KMS-11 (cell line): ENCODE measurements around the gene PRKG1.
"Not testable (repeated sequence)": the region's sequence is repeated elsewhere in the genome, so short reads cannot be mapped to it uniquely, and the experiment has no call there.

ENCODE experiments used
- H2AFZ ChIP-seq: fragments of 200-600 bp; sonication (generic); 2 replicates; pipeline ENCODE4 v1.6.1; 2016; ENCODE audit warnings: antibody characterized with exemption, mixed run types, low read depth
- H3K27ac ChIP-seq: fragments of 200-600 bp; sonication (generic); 2 replicates; pipeline ENCODE4 v1.6.1; 2016; ENCODE audit warnings: mild to moderate bottlenecking, mixed run types
- H3K27me3 ChIP-seq: fragments of 200-600 bp; sonication (generic); 2 replicates; pipeline ENCODE4 v1.6.1; 2017; ENCODE audit warnings: mild to moderate bottlenecking, low read depth, mixed run types, moderate library complexity; ENCODE audit not compliant: insufficient read depth
- H3K36me3 ChIP-seq: fragments of 200-600 bp; sonication (generic); 2 replicates; pipeline ENCODE4 v1.6.1; 2017; ENCODE audit warnings: mild to moderate bottlenecking, mixed run types; ENCODE audit not compliant: insufficient read depth
- H3K4me1 ChIP-seq: fragments of 200-600 bp; sonication (generic); 2 replicates; pipeline ENCODE4 v1.6.1; 2016; ENCODE audit warnings: mild to moderate bottlenecking, low read depth, mixed run types; ENCODE audit not compliant: poor library complexity, severe bottlenecking
- H3K4me2 ChIP-seq: fragments of 200-600 bp; sonication (generic); 2 replicates; pipeline ENCODE4 v1.7.0; 2016; ENCODE audit warnings: mild to moderate bottlenecking, mixed run types
- H3K4me3 ChIP-seq: fragments of 200-600 bp; sonication (generic); IDR thresholded peaks from 2 replicates; pipeline ENCODE4 v1.6.1; 2017; ENCODE audit warnings: low read depth, low read length, mixed read lengths; ENCODE audit not compliant: insufficient read depth
- H3K79me2 ChIP-seq: fragments of 200-600 bp; sonication (generic); 2 replicates; pipeline ENCODE4 v1.6.1; 2016; ENCODE audit warnings: low read depth, mixed run types; ENCODE audit not compliant: insufficient read depth
- H3K9ac ChIP-seq: fragments of 200-600 bp; sonication (generic); 2 replicates; pipeline ENCODE4 v1.6.1; 2016; ENCODE audit warnings: mild to moderate bottlenecking, mixed run types
- H4K20me1 ChIP-seq: fragments of 200-600 bp; sonication (generic); 2 replicates; pipeline ENCODE4 v1.6.1; 2016; ENCODE audit warnings: mild to moderate bottlenecking, mixed run types; ENCODE audit not compliant: insufficient read depth
- TF ChIP-seq, protein P1 (sequence below): fragments of 200-600 bp; sonication (generic); conservative IDR thresholded peaks from 2 replicates; pipeline ENCODE4 v1.6.1; 2017; ENCODE audit warnings: low read depth, mild to moderate bottlenecking, antibody characterized with exemption, low read length, moderate library complexity, mixed read lengths

PRKG1 gene

DNA sequence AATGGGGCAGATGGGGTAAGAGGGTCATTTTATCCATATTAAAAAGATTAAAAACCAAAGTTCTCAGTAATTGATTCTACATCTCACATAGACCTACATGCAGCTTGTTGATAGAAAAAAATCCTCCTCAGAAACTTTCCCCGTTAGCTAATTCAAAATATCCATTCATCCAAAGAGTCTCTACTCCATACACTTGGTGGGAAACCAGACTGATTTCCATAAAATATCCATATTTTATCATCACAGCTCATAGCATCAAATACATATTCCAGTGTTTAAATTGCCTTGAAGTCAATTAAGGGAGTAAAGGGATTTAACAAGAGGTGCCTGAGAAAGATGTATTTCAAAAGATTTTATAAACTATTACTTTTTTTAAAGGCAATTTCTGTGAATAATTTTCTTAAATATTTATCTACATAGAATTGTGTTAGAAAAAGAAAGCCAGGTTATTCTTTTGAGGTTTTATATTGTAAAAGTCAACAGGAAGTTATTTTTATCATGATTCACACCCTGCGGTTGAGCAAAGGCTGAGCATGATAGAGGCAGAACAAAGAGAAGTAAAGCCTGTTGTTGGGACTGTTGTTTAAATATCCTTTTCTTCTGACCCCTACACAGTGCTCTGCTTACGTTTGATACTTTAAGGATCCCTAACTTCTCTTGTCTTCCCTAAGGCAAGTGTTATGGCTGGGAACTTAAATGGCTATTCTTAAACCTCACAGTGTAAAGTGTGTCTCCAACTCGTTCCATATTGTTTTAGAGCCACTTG, 266.7 kb downstream of the PRKG1 start:
- no peaks in the 10 kb centered on the region for H3K27me3 ChIP-seq
- H2AFZ ChIP-seq, result no peak overlapping the region
- TF ChIP-seq, protein P1, sequence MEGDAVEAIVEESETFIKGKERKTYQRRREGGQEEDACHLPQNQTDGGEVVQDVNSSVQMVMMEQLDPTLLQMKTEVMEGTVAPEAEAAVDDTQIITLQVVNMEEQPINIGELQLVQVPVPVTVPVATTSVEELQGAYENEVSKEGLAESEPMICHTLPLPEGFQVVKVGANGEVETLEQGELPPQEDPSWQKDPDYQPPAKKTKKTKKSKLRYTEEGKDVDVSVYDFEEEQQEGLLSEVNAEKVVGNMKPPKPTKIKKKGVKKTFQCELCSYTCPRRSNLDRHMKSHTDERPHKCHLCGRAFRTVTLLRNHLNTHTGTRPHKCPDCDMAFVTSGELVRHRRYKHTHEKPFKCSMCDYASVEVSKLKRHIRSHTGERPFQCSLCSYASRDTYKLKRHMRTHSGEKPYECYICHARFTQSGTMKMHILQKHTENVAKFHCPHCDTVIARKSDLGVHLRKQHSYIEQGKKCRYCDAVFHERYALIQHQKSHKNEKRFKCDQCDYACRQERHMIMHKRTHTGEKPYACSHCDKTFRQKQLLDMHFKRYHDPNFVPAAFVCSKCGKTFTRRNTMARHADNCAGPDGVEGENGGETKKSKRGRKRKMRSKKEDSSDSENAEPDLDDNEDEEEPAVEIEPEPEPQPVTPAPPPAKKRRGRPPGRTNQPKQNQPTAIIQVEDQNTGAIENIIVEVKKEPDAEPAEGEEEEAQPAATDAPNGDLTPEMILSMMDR, result no peak

DNA sequence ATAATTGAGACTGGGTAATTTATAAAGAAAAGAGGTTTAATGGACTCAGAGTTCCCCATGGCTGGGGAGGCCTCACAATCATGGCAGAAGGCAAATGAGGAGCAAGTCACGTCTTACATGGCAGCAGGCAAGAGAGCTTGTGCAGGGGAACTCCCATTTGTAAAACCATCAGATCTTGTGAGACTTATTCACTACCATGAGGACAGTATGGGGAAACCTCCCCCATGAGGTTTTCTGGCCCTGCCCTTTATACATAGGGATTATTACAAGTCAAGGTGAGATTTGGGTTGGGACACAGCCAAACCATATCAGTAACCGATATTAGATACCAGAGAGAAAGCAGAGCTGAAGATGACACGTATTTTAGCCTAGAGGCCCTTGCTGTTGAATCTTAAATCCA, 267.5 kb downstream of the PRKG1 start:
- not testable (repeated sequence) for H3K27me3 ChIP-seq, H3K4me1 ChIP-seq, H3K79me2 ChIP-seq, H4K20me1 ChIP-seq, H3K36me3 ChIP-seq, H3K9ac ChIP-seq, H3K4me3 ChIP-seq, H3K27ac ChIP-seq, H2AFZ ChIP-seq, H3K4me2 ChIP-seq

More for the DNA sequence above, 266.7 kb downstream of the PRKG1 start:
- no peak overlapping the region for H3K4me2 ChIP-seq
- no peak overlapping the region for H3K9ac ChIP-seq
- H4K20me1 ChIP-seq, result no peaks in the 10 kb centered on the region
- H3K4me3 ChIP-seq, result no peak overlapping the region
- no peak overlapping the region for H3K27ac ChIP-seq
- no peaks in the 10 kb centered on the region for H3K4me1 ChIP-seq
- H3K79me2 ChIP-seq, result no peaks in the 10 kb centered on the region
- H3K36me3 ChIP-seq, result no peaks in the 10 kb centered on the region

DNA sequence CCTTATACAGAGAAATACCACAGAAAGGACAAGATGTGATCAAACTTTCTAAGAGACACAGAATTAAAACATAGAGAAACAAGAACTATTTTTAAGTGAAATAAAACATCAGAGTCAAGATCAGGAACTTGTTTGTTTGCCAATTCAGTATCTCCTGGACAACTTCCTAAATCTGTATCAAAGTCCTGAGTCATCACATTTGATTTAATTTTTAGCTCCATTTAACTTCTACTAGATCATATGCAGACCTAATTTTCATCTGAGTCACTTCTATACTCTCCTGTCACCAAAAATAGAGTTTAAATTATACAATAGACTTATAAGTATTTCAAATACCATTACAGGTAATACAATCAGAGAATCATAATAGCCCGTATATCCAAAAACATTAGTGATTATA, 268.1 kb downstream of the PRKG1 start:
- Histone ChIP-seq H2AFZ (no peak overlapping the region), H3K27ac (no peak overlapping the region), H3K4me2 (no peak overlapping the region), H4K20me1 (no peaks in the 10 kb centered on the region), H3K4me3 (no peak overlapping the region), H3K79me2 (no peaks in the 10 kb centered on the region), H3K27me3 (no peaks in the 10 kb centered on the region), H3K36me3 (no peaks in the 10 kb centered on the region), H3K9ac (no peak overlapping the region), H3K4me1 (no peaks in the 10 kb centered on the region)
- TF ChIP-seq, protein P1, result no peak

DNA sequence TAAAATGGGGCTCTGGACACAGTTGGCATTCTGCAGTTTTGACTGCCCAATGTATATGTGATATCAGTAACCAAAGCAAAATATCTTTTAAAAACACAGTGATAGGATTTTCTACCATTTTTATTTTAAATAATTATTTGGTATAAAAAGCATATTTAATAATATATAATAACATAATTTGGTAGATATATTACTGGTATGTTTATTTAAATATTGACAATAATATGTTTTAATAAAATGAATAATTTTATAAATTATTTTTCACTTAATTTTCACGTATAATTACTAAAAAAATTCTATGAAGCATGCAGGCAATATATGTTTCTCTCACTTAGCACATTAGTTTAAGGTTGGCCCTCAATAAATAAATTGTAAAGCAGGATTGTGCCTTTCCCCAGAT, 269.1 kb downstream of the PRKG1 start:
- H3K4me1 ChIP-seq, result no peaks in the 10 kb centered on the region
- H3K79me2 ChIP-seq, result no peaks in the 10 kb centered on the region
- H4K20me1 ChIP-seq, result no peaks in the 10 kb centered on the region
- H3K4me3 ChIP-seq, result no peak overlapping the region
- TF ChIP-seq, protein P1, result no peak
- no peak overlapping the region for H2AFZ ChIP-seq
- H3K27ac ChIP-seq, result no peak overlapping the region
- H3K36me3 ChIP-seq, result no peaks in the 10 kb centered on the region
- H3K4me2 ChIP-seq, result no peak overlapping the region
- no peak overlapping the region for H3K9ac ChIP-seq
- H3K27me3 ChIP-seq, result no peaks in the 10 kb centered on the region

DNA sequence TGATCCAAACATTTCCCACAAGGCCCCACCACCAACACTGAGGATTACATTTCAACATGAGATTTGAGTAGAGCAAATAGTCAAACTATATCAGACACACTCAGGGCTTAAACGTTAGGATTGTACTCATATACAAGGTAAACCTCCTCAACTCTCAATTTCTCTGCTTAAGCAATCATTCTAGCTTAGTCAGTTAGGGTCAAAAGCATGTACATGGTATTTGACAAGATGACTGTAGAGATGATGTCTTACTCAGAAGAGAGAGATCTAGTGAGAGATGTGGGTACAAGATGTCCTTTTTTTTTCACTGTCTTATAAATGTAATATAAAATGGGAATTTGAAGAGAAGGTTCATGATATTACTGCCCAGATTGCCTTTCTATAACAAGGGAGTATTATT, 270.1 kb downstream of the PRKG1 start:
- Histone ChIP-seq H3K27me3 (no peaks in the 10 kb centered on the region), H3K4me1 (no peaks in the 10 kb centered on the region)
- TF ChIP-seq, protein P1, result no peak

More for the DNA sequence above, 270.1 kb downstream of the PRKG1 start:
- H4K20me1 ChIP-seq, result no peaks in the 10 kb centered on the region
- no peaks in the 10 kb centered on the region for H3K36me3 ChIP-seq
- no peak overlapping the region for H3K9ac ChIP-seq
- H3K79me2 ChIP-seq, result no peaks in the 10 kb centered on the region
- H3K4me3 ChIP-seq, result no peak overlapping the region
- H3K4me2 ChIP-seq, result no peak overlapping the region
- no peak overlapping the region for H2AFZ ChIP-seq
- H3K27ac ChIP-seq, result no peak overlapping the region
